HG02970 (cell line): ENCODE measurements around the gene ATG2B.
"Not testable (repeated sequence)": the region's sequence is repeated elsewhere in the genome, so short reads cannot be mapped to it uniquely, and the experiment has no call there.

Source experiments
- ATAC-seq: cut with Tn5 transposase; IDR thresholded peaks from one replicate; pipeline ENCODE4 v1.9.1; 2021; ENCODE audit warnings: mild to moderate bottlenecking, moderate library complexity, moderate number of reproducible peaks; ENCODE audit not compliant: unreplicated experiment, low FRiP score

Gene ATG2B

DNA sequence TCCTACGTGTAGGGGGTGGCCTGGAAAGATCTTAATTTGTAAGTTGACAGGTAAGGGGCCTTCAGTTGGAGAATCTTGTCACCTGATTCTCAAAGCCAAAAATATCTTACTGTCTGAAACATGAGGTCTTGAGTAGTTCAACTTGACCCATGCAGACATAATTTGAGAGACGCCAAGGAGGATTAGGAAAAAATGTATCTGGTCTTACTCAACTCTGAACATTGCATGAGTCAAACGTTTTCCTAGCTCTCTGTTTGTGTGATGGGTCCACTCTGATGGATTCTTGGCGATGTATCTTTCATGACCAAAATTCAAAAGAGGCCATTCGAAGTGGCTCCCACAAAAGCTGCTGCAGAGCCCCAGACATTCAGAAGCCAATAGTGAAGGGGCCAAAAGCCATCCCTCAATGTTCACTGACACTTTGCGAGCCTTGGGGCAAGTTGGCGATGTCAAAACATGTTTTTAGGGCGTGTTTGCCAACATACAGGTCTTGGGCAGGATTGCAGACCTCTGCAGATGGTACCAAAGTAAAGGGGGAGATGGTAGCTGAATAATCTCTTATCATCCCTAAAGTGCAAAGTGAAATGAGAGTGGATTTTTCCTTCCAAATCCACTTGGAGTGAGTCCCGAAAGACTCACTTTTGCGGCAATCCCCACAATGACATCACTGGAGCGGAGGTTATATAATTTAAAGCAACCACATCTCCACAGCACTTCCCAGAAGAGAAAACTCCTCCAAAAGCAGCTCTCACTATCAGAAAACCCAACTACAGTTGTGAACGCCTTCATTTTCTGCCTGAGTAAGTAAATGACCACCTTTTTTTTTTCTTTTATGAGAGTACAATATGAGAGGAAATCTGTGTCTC, 107.4 kb downstream of the ATG2B start, which contains the start of gene BDKRB1:
TSS of gene BDKRB1 (plus strand) at position 710 of the 866 bp plus-strand sequence. CDS start 7,473 bp downstream, outside the sequence.
- no peak for ATAC-seq

DNA sequence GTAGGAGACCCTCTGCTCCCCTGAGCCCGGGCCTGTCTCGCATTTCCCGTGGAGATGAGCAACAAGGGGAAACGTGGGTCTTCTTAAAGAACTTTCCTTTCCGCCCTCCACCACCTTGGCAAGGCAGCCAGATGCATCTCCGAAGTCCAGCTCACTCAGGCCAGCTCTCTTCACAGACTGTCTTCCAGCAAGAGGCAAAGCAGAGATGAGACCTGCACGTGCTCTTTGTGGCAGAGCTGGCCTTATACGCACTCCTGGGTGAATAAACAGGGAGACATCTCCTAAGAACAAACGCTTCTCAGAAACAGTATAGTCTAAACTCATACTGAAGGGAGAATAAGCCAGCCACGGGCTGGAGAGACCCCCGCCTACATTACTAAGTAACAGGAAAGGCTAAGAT, 108.5 kb downstream of the ATG2B start:
- ATAC-seq, result no peak

- no peak for ATAC-seq
Measured at GRCh38 chr14:96252999-96253539, 110.1 kb downstream of the ATG2B start.

- ATAC-seq, result no peak
Measured at GRCh38 chr14:96252323-96252998, 110.7 kb downstream of the ATG2B start.

DNA sequence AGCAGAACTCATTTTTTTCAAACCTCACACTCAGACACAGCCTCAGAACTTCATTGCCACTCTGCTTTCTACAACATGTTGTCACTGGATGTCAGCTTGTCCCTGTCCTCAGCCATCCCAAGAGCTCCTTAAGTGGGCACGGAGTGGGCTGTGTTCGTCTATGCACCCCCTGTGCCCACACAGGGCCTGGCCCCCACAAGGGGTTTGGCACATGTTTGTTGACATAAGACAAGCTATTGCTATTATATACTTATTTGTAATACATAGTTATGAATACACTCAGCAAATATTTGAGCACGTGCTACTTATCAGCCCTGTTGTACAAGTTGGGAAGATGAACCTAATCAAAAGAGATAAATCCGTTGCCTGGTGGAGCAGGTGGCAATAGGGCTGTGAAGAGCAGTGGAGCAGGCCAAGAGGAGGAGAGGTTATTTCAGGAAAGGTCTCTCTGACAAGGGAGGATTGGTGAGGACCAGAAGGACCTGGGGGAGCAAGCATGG, 111.4 kb downstream of the ATG2B start:
- no peak for ATAC-seq

- ATAC-seq, result no peak
Measured at GRCh38 chr14:96250485-96250884, 112.7 kb downstream of the ATG2B start.

DNA sequence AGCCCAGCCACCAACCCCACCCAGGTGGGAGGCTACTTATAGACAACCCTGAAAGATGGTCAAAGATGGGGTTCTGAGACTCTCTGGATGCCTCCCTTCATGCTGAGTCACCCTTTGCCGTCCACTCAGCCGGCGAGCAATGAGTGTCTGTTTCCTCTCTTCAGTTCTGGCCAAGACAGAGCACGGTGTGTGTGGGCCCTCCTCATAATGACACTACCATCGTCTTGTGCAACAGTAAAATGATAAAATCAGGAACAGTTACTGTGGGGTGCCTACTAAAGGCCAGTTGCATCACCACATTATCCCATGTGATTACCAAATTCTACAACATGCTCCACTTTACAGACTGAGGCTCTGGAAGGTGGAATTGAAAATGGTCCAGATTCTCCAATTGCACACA, 114.1 kb downstream of the ATG2B start:
- ATAC-seq, result no peak

GRCh38 chr14:96247031-96247430, 116.1 kb downstream of the ATG2B start:
- no peak for ATAC-seq

DNA sequence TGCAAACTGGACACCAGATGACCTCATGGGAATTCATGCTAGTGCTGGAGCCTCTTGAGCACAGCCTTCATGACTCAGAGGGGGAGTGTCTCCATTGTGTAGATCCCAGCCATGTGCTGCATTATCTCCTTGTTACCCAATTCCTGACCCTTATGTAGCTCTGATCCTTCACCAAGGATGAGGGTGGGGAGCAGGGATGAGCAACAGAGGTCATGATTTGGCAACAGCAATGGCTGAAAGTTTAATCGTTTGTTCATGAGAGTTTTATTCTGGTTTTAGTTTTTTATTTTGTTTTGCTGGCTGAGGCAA, 116.6 kb downstream of the ATG2B start:
- ATAC-seq, result no peak

GRCh38 chr14:96245710-96246538, 117.2 kb downstream of the ATG2B start:
- ATAC-seq, result no peak

GRCh38 chr14:96245074-96245473, 118.1 kb downstream of the ATG2B start:
- not testable (repeated sequence) for ATAC-seq

DNA sequence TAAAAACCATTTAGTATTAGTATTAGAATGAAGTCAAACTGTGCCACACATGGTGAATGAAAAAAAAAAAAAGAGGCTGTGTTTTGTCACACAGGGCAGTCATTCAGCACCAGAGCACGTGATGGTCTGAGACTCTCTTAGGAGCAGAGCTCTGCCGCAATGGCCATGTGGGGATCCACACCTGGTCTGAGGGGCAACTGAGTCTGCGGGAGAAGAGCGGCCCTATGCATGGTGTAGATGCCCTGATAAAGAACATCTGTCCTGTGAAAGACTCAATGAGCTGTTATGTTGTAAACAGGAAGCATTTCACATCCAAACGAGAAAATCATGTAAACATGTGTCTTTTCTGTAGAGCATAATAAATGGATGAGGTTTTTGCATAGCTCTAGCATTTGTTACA, 119.4 kb downstream of the ATG2B start:
- no peak for ATAC-seq

- ATAC-seq, result no peak
Measured at GRCh38 chr14:96242126-96242525, 121.0 kb downstream of the ATG2B start.

DNA sequence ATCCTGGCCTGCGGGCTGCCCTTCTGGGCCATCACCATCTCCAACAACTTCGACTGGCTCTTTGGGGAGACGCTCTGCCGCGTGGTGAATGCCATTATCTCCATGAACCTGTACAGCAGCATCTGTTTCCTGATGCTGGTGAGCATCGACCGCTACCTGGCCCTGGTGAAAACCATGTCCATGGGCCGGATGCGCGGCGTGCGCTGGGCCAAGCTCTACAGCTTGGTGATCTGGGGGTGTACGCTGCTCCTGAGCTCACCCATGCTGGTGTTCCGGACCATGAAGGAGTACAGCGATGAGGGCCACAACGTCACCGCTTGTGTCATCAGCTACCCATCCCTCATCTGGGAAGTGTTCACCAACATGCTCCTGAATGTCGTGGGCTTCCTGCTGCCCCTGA, 122.5 kb downstream of the ATG2B start:
- no peak for ATAC-seq

GRCh38 chr14:96239711-96240141, 123.4 kb downstream of the ATG2B start:
- no peak for ATAC-seq

DNA sequence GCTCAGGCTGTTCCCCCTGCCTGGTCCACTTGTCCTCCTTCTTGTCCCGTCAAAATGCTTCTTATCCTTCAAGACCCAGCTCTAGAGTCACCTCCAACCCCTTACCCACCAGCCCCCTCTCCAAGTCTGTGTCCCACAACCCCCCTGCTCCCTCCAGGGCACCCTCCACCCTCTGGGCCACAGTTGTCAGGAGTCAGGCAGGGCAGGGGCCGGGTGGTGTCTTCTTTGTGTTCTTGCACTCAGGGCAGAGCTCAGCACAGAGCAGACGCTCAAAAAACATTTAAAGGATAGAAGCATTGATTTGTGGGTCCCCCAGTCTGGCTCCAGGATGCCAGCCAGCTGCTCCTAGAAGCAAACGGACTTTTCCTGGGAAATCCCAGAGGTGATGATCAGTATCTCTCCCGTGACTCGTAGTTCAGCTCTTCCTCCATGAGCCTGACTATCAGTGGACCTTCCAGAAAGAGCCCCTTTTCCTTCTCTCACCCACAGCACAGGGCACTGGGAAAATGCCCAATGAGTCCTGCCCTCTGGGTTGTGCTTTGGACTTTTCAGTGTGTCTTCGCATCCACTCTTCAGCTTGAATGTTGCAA, 124.4 kb downstream of the ATG2B start:
- no peak for ATAC-seq

- no peak for ATAC-seq
Measured at GRCh38 chr14:96237641-96238040, 125.5 kb downstream of the ATG2B start.

GRCh38 chr14:96235426-96235825, 127.7 kb downstream of the ATG2B start:
- ATAC-seq, result no peak

DNA sequence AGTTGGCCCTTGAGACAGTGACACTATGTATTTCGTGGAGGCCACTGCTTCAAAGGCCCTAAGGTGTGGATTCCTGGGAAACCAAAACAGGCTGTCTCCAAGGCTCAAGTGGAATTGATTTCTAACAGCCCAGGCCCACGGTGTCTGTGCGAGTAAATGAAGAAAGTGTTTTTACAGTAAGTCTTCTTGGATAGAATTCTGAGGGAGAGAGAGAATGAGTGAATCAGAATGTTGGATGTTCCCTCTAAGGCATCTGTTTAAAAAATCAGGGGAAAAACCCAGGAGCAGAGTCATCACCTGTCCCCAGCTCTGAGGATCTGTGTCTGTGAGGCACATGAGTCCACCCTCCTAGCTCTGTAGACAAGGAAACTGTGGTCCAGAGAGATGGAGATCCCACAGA, 129.5 kb downstream of the ATG2B start:
- ATAC-seq, result no peak

- ATAC-seq, result no peak
Measured at GRCh38 chr14:96232506-96232905, 130.6 kb downstream of the ATG2B start.
